GM21423 (cell line): ENCODE data around the gene MTMR3.

ENCODE experiments used
- ATAC-seq: cut with Tn5 transposase; IDR thresholded peaks from one replicate; pipeline ENCODE4 v1.9.1; 2021; ENCODE audit warnings: mild to moderate bottlenecking, moderate library complexity; ENCODE audit not compliant: unreplicated experiment

Gene MTMR3

DNA sequence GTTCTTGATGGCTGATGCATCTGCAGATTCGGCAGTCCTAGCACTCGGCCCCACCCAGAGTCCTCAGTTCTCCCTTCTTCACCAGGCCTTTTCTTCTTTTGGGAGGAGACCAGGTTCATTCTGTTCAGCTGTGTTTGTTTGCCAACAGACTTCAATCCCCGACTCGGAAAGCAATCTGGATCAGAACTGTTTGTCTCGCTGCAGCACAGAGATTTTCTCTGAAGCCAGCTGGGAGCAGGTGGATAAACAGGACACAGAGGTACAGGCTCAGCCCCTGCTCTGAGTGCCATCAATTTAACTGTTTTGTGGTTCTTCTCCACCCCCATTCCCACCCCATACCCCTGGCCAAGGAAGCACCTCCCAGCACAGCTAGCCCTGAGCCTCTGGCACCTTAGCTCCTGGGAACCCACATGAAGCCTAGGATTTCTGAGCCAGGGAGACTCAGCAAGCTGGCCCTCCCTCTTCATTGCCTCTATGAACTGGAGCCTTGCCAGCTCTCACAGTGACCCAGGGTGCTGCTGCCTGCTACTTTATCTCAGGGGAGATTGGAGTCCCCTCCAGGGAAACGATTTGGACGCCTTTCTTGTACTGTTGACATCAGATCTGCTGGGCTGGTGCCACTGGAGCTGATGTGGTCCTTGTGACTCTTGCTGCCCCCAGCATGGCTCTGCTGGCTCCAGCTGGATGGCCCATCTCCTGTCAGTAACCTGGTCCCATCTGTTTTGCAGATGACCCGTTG is 139.1 kb downstream of the MTMR3 start:
- ATAC-seq, result no peak

DNA sequence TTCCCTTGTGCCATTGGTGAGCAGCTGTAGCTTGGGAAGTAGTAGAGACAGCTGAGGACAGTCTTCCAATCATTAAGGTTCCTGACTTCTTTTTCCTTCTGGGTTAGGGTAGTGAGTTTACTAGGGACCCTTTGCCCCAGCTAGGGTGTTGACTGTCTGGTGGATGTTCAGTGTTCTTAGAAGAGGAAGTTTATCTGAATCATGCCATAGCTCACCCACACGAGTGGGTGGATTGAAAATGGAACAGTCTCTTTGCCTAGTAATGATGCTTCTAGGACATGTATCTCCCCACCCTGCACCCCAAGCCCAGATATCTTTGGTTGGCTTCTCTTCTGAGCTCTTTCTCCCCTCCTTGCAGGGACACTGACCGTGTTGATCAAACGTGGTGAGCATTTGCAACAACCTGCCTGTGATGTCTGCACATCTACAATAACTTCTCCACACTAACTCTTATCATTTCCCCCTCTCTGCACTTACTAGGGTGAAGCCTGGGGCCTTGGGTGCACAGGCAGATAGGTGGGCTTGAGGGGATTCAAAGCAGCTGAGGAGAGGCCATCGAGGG is 140.2 kb downstream of the MTMR3 start:
- ATAC-seq, result no peak

DNA sequence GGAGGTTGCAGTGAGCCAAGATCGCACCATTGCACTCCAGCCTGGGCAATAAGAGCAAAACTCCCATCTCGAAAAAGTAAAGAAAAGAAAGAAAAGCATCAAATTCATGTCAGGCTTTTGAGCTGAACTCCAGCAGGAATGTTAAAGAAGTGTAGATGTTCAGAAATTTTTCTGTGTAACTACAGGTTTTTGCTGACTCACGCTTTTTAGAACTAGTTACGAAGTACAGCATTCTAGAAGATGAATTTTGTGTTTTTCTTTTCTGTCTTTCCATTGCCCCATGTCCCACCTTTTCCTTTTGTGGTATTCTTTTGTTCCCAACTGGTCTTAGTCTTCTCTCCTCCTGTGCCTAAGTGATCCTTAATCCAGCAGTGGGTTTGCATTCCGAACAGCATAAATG is 141.3 kb downstream of the MTMR3 start:
- ATAC-seq, result no peak

DNA sequence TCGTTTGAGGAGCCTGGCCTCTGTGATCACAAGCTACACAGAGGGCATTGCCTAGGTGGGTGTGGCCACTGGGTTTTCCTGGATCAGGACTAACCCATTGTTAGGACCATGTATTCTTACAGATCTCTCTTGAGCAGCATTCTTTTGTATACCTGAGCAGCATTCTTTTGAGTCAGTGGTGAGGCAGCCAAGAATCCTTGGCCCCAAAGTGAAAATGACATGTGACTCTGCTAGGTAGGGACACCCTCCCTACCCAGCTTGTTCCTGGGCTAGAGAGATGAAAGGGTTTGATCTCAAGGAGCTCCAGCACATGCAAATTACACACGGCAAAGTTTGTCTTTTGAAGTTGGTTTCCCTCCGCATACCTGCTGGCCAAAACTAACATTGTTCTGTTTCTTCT is 142.2 kb downstream of the MTMR3 start:
- no peak for ATAC-seq

DNA sequence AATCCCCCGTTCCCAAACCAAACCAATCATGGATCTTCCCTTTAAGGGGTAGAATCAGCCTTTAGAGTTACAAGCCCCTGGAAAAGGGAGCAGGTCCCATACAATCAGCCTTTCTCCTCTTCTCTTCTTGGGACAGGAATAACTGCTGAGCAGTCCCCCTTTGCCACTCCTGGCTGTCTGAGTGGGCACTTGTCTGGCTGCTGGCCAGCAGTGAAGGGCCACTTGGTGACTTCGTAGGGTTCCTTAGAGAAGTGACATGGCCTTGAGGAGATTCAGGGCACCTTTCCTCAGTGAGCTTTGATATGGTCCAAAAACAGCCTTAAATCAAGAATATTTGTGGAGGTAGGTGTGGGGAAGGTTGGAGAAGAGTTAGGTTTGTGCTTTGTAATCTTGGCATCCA is 143.8 kb downstream of the MTMR3 start:
- ATAC-seq, result no peak

DNA sequence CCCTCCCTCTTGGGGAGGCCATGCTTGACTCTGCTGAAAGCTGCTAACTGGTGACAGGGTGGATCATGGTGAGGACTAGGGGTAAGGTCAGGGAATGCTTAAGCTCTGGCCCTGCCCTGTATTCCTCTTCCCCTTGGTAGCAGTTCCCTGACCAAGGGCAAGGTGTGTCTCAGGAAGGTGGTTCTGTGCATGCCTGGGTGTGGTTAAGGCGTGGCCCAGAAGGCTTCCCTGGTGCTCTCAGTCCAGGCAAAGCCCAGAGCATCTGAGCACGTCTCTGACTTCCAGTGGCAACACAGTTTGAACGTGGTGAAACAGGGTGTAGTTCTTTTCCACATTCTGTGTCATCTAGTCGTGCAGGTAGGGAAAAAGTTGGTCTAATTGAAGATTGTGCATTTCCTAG is 144.2 kb downstream of the MTMR3 start:
- no peak for ATAC-seq

DNA sequence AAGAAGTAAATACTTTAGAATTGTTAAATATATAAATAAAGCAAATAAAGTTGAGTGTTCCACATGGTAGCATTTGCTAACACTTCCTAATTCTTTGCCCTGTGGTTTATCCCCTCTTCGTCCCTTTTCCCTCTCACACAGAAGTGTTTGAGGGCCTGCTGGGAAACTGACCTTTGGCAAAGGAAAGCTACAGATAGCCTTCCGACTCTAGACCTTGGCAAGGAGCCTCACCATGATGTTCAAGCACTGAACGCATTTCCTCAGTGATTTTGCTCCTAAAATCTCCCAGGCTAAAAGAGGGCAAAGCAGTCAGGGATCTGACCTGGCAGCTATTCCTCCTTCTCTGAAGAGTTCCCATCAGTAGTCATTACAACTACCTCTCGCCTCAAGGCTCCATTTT is 144.8 kb downstream of the MTMR3 start:
- no peak for ATAC-seq

DNA sequence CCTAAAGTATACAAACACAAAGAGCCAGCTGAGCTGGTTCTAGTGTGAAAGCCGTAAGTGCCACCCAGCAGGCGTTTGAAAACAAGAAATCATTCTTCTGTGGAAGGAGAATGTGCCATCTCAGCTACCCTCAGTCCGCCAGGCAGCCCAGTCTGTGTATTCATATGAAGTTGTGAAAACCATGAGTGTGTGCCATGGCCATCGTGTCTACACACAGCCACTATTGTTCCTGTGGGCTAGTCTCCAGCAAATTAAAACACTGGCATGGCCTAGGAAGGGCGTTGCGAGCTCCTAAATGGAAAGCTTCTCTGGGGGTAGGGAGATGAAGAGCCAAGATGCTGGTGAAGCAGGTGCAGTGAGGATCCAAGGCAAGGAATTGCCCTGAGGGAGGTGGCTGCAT is 145.8 kb downstream of the MTMR3 start:
- no peak for ATAC-seq

DNA sequence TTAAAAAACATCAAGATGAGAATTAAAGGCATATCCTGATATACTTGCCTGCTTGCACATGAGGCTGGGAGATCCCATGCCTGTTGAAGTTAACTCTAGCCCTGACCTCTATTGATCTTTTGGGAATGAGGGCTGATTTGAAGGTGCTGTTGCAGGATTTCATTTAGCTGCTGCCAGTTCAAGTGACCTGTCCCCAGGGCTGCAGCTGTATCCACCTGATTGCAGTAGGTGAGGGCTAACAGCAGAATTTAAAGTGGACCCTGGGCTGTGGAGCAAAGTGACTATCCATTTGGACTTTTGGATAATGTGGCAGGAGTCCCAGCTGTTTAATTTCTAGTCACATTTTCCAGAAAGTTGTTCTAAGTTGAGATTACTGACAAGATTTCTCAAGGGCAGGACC is 146.5 kb downstream of the MTMR3 start:
- no peak for ATAC-seq

DNA sequence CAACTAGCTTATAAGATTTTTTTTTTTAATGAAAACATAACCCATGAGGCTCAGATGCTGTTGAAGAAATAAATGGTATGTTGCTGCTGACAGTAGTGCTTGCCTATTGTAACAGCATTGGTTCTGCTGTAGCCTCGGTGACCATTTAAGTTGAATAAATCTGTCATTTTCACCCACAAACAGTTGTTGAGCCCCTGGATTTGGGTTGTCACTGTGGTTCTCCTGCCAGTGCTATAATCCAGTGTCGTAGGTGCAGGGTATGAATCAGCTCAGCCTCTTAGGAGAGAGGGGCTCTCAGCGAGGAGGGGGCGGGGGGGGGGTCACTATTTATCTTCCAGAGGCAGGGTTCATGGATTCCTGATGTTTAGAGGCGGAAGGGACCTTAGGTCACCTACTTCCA is 147.4 kb downstream of the MTMR3 start:
- no peak for ATAC-seq

DNA sequence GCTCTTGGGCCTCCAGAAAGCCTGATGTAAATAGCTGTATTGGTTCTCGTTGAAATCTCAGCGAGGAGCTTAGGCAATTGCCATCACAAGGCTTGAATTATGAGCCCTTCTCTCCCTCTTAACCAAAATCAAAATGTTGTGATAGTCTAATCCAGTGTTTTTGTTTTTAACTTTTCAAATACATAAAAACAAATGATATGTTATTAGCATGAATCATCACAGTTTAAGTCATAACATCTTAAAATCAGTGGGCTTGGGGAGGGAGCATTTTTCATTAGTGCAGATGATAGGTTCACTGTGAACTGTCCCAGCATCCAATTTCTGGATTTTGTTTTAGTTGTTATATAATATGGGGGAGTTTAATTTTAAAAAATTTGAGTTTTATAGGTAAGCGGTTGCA is 148.4 kb downstream of the MTMR3 start:
- ATAC-seq, result no peak

DNA sequence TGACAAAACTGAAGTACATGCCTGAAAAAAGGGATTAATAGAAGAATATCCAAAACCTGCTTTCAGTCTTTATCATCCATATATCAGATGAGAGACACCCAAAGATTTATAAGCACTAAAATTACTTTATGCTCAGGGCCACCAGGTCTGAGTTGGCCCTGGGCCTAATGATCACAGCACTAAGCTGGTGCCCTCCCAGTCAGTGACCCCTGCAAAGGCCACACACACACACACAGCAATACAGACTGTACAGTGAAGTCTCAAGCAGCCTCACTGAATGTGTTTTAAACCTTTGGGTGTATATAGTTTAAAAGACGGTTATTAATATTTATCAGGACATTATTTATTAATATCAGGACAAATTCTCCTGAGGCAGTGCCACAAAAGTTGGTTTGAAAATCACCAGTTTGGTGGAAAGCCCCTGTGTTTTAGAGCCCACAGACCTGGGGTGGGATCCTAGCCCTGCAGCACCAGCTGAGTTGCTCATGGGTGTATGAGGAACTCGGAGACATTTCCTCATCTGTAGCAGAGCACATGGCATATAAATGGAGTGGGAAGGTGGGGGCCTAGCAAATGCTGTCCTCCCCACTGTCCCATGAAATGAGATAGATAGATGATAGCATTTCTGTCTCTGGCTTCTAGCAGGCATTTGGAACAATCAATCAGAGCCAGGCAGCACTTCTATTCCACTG is 148.9 kb downstream of the MTMR3 start:
- no peak for ATAC-seq

DNA sequence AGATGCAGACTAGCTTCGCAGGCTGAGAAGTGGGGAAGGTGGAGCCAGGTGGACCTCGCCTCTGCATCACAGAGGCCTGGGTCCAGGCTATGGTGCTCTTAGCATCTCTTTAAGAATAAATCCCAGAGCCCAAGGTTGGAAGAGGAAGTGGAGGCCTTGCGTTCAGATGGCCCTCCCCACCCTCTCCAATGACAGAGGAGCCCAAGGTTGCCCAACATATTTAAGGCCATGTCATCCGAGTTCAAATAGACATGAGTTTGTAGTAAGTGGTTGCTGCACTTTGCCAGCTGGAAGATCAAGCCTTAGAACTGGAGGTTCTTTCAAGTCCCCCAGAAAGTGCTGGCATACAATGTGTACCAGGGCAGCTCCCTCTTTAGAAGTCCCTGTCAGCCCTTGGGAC is 150.2 kb downstream of the MTMR3 start:
- no peak for ATAC-seq

DNA sequence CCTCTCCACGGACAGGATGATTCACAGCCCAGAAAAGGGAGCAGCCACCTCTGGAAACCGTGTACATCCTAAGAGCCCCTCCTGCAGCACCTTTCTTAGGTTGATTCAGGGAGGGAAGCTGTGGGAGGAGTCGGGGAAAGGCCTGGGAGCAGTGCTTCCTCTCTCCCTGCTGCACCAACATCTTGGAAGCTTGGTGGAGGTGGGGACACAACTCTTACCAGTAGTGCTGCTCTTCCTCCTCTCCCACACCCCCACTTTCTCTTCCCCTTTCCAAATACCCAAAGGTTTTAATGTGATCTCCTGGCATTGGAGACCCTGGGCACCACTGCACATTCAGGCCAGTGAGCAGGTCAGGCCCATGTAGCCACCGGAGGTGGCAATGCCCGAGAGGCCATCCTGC is 150.9 kb downstream of the MTMR3 start:
- ATAC-seq, result no peak

DNA sequence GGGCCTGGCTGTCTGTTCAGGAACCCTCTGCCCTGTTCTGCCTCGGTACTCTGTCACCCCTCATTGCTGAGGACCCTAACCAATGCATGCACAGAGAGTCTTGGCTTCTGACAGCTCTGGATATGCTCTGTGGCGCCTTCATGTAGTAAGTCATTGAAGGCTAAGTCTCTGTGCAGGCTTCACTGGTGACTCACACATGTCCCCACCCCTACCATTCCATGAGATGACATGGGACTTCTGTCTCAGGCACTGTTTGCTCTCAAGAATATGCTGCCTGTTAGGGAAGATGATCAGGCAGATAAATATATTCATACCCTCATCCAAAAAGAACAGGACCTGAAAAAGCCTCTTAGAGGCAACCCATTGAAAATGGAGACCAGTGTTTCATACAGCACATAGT is 153.7 kb downstream of the MTMR3 start:
- ATAC-seq, result no peak

DNA sequence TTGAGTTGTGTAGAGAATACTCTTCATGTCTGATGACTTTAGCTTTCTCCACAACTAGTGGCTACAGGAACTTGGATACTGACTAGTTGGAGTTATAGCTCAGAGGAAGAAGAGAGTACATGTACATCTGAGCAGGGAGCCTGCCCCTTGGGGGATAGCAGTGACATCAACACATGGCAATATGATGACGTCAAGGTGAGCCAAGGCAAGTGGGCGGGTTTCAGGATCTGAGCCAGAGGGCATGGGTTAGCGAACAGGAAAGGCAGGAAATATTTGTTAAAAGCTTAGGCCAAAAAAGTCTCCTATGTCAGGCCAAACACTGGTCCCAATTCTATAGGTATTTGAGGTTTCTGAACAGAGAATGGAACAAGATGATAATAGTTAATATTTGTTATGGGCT is 155.2 kb downstream of the MTMR3 start:
- ATAC-seq, result no peak

DNA sequence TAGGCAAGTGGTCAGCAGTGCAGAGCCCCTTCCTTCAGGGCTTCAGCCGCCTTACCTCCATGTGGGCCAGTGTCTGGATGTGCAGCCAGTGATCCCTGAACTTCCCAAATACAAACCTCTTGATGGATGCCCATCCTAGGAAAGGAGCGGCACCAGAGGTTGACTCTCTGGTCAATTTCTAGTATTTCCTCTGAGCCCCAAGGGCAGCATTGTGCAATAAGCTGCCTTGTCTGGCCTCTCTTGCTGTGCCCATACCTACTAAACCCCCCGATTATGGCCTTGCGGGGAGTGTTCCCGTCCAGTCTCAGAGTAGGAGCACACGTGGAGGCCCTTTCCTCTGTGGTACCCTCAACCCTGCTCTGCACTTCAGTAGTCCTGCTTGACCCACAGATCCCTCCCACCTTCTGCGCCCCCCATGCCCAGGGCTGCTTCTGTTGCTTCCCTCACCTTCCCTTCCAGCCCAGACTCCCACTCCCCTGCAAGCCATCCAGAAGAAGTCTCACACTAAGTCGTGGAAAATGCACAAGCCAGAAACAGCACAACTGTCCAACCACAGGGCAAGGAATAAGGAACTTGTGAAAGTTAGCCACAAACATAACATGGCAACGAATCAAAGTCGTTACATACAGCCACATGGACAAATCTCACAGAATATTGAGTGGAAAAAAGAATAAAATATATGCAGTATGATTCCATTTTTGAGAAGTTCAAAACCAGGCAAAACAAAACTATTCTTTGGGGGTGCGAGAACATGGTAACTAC is 157.7 kb downstream of the MTMR3 start:
- no peak for ATAC-seq

DNA sequence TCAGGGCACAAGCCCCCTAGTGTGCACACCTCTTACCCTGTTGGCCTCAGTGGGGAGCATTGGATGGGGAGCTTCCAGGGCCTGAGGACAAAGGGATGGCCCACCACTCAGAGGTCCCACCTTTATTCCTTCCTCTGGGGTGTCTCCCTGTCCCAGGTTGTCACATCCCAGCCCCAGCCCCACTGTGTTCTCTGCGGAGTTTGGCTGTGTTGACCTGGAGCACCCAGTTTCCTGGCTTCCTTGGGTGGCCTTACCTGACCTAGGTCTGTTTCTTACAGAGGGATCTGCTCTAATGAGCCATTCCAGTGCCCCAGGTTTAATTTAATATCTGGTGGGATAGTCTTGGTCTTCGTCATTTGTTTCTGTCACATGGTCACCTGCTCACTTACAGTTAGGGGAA is 158.5 kb downstream of the MTMR3 start:
- ATAC-seq, result no peak

DNA sequence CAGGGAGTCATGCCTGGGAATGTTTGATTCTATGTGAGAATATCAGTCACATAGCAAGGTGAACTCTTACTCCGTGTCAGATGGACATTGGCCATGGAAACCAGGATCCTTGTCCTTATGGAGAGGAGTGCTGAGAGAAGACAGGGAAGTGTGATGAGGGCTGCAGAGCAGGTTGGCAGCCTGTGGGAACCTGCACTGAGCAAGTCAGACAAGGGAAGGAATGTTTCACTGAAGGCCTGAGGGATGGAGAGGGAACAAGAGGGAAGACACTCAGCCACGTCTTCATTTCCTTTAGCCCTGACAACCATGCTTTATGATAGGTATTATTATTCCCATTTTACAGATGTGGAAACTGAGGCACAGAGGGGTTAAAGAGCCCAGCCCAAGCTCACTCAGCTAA is 158.9 kb downstream of the MTMR3 start:
- no peak for ATAC-seq

DNA sequence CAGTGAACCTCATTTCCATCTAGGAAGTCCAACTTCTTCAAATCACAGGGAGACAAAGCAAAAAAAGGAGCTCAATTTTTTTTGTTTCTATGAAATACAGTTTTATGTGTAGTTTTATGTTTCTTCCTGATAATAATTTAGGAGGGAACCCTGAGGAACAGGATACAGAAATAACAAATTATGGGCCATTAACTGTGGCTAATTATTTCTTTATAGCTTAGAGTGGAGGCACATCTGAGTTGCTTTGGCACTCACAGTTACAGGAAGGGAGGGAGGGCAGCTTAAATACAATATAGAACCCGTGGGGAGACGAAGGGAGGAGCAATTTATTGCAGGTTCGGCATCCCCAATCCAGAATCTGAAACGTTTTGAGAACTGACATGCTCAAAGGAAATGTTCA is 160.2 kb downstream of the MTMR3 start:
- no peak for ATAC-seq

DNA sequence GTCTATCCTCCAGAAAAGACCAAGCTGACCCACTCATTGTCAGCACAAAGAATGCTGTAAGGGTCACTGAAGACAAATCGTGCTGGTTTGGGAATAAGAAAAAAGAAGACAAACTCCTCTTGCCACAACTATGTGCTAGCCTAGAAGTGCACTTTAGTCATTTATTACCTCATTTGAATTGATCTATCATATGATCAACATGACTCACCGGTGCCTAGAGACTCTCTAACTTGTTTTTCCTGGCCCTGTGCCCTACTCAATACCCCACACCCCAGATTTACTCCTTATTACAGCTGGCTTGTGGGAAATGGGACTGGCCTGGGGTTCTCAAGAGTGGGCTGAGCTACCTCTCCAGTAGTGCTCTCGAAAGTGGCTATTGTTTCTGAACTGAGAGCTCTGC is 161.4 kb downstream of the MTMR3 start:
- no peak for ATAC-seq
